Neuron (in vitro differentiated cells): ENCODE data around the gene C20orf204.

ENCODE experiments used
- H2AFZ ChIP-seq: one replicate; pipeline ENCODE4 v1.6.1; 2013; ENCODE audit warnings: low read depth, mild to moderate bottlenecking, inconsistent platforms, low read length, moderate library complexity
- H3K27me3 ChIP-seq: one replicate; pipeline ENCODE4 v1.6.1; 2013; ENCODE audit warnings: low read length; ENCODE audit not compliant: insufficient read depth
- H3K36me3 ChIP-seq: one replicate; pipeline ENCODE4 v1.6.1; 2013; ENCODE audit warnings: low read length; ENCODE audit not compliant: insufficient read depth
- H3K4me1 ChIP-seq: one replicate; pipeline ENCODE4 v1.6.1; 2013; ENCODE audit warnings: low read length; ENCODE audit not compliant: insufficient read depth
- H3K4me3 ChIP-seq: 2 replicates; pipeline ENCODE4 v1.5.1; 2013; ENCODE audit warnings: mild to moderate bottlenecking, low read length, moderate library complexity
- H3K9me3 ChIP-seq: one replicate; pipeline ENCODE4 v1.6.1; 2013; ENCODE audit warnings: low read length

C20orf204 gene

DNA sequence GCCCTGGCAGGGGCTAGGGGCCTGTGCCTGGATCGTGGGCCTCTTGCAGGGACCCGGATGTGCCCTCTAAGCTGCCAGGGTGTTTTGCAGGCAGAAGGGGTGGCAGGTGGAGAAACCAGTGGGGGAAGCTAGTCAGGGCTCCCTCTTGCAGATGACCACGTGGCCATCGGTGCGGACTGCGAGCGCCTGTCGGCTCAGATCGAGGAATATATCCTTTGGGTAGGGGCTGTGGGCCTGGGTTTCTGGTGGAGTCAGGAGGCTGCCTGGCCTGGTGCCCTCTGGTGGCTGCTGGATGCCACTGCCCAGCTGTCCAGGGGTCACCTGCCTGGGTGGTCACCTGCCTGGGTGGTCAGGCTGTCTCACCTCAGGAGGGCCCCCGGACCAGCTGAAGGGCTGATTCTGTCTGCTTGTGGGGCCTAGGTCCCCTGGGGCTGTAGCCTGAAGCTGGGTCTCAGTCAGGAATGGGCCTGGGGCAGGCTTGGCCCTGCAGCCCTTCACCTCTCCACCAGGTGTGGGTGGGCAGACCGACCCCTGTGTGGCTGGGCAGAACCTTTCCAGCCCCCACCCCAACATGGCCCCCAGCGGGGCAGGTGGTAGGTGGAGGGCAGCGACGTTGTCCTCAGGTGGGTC, 33.7 kb downstream of the C20orf204 start:
- Histone ChIP-seq H3K4me3 (no peak overlapping the region), H2AFZ (no peak overlapping the region), H3K27me3 (no peaks in the 10 kb centered on the region), H3K36me3 (peaks cover 11% of the 10 kb centered on the region), H3K4me1 (peaks cover 4% of the 10 kb centered on the region), H3K9me3 (no peaks in the 10 kb centered on the region)

- H3K4me1 ChIP-seq = no peaks in the 10 kb centered on the region
- H3K4me3 ChIP-seq = no peak overlapping the region
- H3K36me3 ChIP-seq = peaks cover 11% of the 10 kb centered on the region
- no peaks in the 10 kb centered on the region for H3K27me3 ChIP-seq
- no peaks in the 10 kb centered on the region for H3K9me3 ChIP-seq
- H2AFZ ChIP-seq = no peak overlapping the region
Observed at GRCh38 chr20:64070244-64070993, 34.4 kb downstream of the C20orf204 start.

DNA sequence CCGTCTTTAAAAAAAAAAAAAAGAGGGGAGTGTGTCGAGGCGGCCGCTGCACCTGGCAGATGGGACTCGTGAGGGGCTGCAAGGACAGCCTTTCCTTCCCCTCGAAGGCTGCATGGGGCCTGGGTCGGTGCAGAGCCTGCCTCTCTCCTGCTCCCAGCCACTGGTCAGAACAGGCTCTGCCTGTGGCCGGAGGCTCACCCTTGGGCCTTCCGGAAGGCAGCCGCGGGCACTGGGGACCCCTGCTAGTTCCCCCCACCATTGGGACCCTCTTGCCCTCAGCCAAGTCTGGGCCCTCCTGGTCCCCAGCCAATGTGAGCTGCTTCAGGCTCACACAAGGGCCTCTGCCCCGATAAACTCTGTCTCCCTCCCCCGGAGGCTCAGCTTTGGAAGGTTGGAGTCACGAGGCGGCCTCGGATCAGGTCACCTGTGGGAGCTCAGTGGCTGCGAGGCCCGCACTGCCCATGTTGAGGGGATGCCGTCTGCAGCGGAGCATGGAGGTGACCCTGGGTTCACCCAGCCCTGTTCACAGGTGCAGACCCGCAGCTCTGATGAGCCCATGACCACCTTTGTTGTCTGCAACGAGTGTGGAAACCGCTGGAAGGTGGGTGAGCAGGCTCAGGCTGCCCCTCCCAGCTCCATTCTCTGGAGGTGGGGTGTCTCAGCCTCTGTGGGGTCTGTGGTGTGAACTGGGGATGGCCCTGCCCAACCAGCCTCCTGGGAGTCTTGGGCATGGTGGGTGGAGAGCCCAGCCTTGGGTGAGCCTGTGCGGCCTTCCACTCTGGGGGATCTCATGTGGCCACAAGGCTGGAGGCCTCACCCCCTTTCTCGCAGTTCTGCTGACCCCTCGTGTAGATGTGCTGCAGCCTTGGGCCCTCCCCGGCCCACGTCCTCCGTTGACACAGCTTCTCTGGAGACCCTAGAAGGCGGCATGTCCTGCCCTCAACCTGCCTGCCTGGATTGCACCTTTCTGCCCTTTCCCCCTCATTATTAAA, 35.7 kb downstream of the C20orf204 start:
- no peak overlapping the region for H3K4me3 ChIP-seq
- H2AFZ ChIP-seq = no peak overlapping the region
- H3K9me3 ChIP-seq = no peaks in the 10 kb centered on the region
- H3K36me3 ChIP-seq = peaks cover 11% of the 10 kb centered on the region
- no peaks in the 10 kb centered on the region for H3K27me3 ChIP-seq
- H3K4me1 ChIP-seq = no peaks in the 10 kb centered on the region

DNA sequence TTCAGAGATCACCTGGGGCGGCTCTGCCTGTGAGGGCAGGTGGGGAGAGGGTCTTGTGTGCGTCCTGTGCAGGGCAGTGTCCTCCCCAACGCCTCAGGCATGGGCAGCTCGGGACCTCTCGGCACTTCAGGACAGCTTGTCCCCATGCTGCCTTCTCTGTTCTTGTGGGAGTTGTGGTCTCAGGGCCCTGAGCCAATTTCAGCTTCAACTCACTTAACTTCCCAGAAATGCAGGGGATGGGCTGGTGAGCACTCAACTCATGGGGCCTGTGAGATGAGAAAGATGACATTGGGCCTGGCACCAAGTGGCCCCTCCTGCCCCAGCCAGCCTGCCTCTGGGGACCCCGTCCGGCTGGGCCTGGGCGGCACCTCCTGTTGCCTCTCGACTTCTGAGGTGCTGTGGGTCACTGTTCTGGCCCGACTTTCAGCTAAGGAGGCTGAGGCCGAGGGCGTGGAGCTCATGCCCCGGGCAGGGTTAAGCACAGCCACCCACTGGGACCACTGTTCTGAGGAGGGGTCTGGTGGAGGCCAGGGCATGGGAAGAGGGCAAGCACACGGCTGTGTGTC, 36.6 kb downstream of the C20orf204 start:
- H3K27me3 ChIP-seq = no peaks in the 10 kb centered on the region
- H3K36me3 ChIP-seq = peaks cover 11% of the 10 kb centered on the region
- no peak overlapping the region for H2AFZ ChIP-seq
- no peaks in the 10 kb centered on the region for H3K9me3 ChIP-seq
- H3K4me3 ChIP-seq = no peak overlapping the region
- no peaks in the 10 kb centered on the region for H3K4me1 ChIP-seq

GRCh38 chr20:64073476-64074183, 37.6 kb downstream of the C20orf204 start:
- Histone ChIP-seq H3K4me3 (no peak overlapping the region), H3K9me3 (no peaks in the 10 kb centered on the region), H2AFZ (no peak overlapping the region), H3K4me1 (peaks cover 9% of the 10 kb centered on the region), H3K27me3 (no peaks in the 10 kb centered on the region), H3K36me3 (peaks cover 11% of the 10 kb centered on the region)

- H3K27me3 ChIP-seq = no peaks in the 10 kb centered on the region
- no peak overlapping the region for H2AFZ ChIP-seq
- no peak overlapping the region for H3K4me3 ChIP-seq
- peaks cover 16% of the 10 kb centered on the region for H3K4me1 ChIP-seq
- peaks cover 11% of the 10 kb centered on the region for H3K36me3 ChIP-seq
- no peaks in the 10 kb centered on the region for H3K9me3 ChIP-seq
Observed at GRCh38 chr20:64074184-64074789, 38.3 kb downstream of the C20orf204 start.

GRCh38 chr20:64074963-64075362, 39.0 kb downstream of the C20orf204 start:
- no peaks in the 10 kb centered on the region for H3K27me3 ChIP-seq
- peaks cover 9% of the 10 kb centered on the region for H3K36me3 ChIP-seq
- H3K4me3 ChIP-seq = no peak overlapping the region
- peaks cover 18% of the 10 kb centered on the region for H3K4me1 ChIP-seq
- no peak overlapping the region for H2AFZ ChIP-seq
- H3K9me3 ChIP-seq = no peaks in the 10 kb centered on the region

- H3K9me3 ChIP-seq = no peaks in the 10 kb centered on the region
- H2AFZ ChIP-seq = no peak overlapping the region
- peaks cover 9% of the 10 kb centered on the region for H3K36me3 ChIP-seq
Observed at GRCh38 chr20:64075556-64075955, 39.6 kb downstream of the C20orf204 start.

DNA sequence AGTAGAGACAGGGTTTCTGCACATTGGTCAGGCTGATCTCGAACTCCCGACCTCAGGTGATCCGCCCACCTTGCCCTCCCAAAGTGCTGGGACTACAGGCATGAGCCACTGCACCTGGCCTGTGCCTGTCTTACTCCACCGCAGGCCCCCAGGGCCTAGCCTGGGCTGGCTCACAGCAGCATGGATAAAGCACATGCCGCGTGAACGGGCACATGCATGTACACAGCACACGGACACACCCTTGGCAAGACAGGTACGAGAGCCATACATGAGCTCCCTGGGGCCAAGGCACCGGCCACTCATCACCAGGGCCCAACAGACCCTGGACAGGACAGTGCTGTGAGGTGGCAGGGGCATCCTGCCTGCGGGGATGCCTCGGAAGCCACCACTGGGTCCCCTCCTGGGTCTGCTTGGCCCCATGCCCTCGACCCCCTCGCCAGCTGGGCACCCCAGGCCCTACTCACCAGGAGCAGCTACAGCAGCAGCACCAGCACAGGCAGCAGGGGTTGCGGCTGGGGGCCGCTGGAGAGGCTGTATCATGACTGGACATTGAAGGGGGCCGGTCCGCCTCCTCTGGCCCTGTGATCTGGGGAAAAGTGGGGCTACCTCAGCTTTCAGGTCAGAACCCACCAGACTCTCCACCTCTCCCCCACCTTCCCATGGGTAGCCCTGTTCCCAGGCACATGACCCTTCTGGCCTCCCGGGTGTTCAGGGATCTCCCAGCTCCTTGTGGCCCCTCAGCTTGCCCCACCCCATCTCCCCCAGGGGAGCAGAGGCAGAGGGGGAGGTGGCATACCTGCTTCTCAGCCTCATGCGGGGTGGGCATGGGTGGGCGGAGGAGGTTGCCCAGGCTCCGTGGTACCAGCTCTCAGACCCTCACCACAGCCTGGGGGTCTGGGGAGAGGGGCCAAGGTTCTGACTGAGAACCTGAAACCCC, 40.3 kb downstream of the C20orf204 start:
- Histone ChIP-seq H3K9me3 (no peaks in the 10 kb centered on the region), H3K36me3 (peaks cover 9% of the 10 kb centered on the region), H3K27me3 (no peaks in the 10 kb centered on the region), H3K4me3 (no peak overlapping the region), H2AFZ (no peak overlapping the region), H3K4me1 (peaks cover 30% of the 10 kb centered on the region)

More at GRCh38 chr20:64075556-64075955, 39.6 kb downstream of the C20orf204 start:
- Histone ChIP-seq H3K4me1 (peaks cover 24% of the 10 kb centered on the region), H3K4me3 (no peak overlapping the region), H3K27me3 (no peaks in the 10 kb centered on the region)

DNA sequence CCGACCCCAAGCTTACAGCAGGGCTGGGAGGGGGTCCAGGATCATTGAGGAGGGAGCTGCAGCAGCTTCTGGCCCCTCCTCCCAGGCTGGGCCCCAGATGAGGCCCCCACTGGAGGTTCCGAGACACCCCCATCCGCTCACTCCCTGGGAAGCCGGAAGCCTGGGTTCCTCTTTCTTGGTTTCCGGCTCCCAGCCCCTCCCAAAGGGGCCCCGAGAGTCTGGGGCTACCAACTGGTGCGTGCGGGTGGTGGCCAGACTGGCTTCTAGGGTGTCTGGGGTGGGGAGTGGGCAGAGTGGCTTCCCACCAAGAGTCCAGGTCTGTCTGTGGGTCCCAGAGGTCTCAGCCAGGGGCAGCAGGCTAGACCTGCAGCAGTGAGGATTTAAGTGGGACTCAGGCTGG, 41.1 kb downstream of the C20orf204 start:
- no peaks in the 10 kb centered on the region for H3K9me3 ChIP-seq
- no peaks in the 10 kb centered on the region for H3K27me3 ChIP-seq
- peaks cover 38% of the 10 kb centered on the region for H3K4me1 ChIP-seq
- H2AFZ ChIP-seq = no peak overlapping the region
- H3K4me3 ChIP-seq = no peak overlapping the region
- H3K36me3 ChIP-seq = peaks cover 2% of the 10 kb centered on the region

GRCh38 chr20:64077541-64077875, 41.5 kb downstream of the C20orf204 start:
- H3K9me3 ChIP-seq = no peaks in the 10 kb centered on the region
- no peaks in the 10 kb centered on the region for H3K36me3 ChIP-seq
- no peak overlapping the region for H2AFZ ChIP-seq
- no peaks in the 10 kb centered on the region for H3K27me3 ChIP-seq
- H3K4me1 ChIP-seq = peaks cover 42% of the 10 kb centered on the region
- no peak overlapping the region for H3K4me3 ChIP-seq
